ENCODE measurements around the gene FANCI. TPM values are rescaled to one million over a fixed set of nuclear protein-coding genes. Genes with fewer than 3 reads are reported as not detected.

FANCI gene
- total RNA-seq, 1 donor from 2014 or later: 7.8 TPM

- no peak for TF ChIP-seq CTCF (IDR thresholded peaks at IDR 0.05)
- no peaks in the 10 kb centered on the region for H3K27me3 ChIP-seq (ENCODE audit: low read depth)
- intact Hi-C loops (cut with DNase I): no loop called here
- ATAC-seq: no peak
- peaks cover 38% of the 10 kb centered on the region for H3K4me1 ChIP-seq
- H3K36me3 ChIP-seq: peaks cover 95% of the 10 kb centered on the region
- H3K27ac ChIP-seq: no peak overlapping the region
- no peaks in the 10 kb centered on the region for H3K9me3 ChIP-seq
- no peak for DNase-seq
- no peak overlapping the region for H3K4me3 ChIP-seq
These were observed 84.8 kb downstream of the FANCI start for GRCh38 chr15:89328398-89329254.

- Histone ChIP-seq H3K4me1 (peaks cover 42% of the 10 kb centered on the region), H3K4me3 (no peak overlapping the region), H3K9me3 (no peaks in the 10 kb centered on the region), H3K27ac (no peak overlapping the region), H3K27me3 (ENCODE audit: low read depth) (no peaks in the 10 kb centered on the region), H3K36me3 (peaks cover 87% of the 10 kb centered on the region)
- no peak for TF ChIP-seq CTCF (IDR thresholded peaks at IDR 0.05)
- intact Hi-C loops (cut with DNase I): no loop called here
- no peak for DNase-seq
- ATAC-seq: no peak
These were observed 85.7 kb downstream of the FANCI start for GRCh38 chr15:89329329-89330084.

- Histone ChIP-seq H3K4me3 (no peak overlapping the region), H3K4me1 (peaks cover 42% of the 10 kb centered on the region), H3K36me3 (peaks cover 83% of the 10 kb centered on the region), H3K27me3 (ENCODE audit: low read depth) (no peaks in the 10 kb centered on the region), H3K27ac (no peak overlapping the region), H3K9me3 (no peaks in the 10 kb centered on the region)
- TF ChIP-seq CTCF (IDR thresholded peaks at IDR 0.05): no peak
- intact Hi-C loops (cut with DNase I): no loop called here
- DNase-seq (no peak), ATAC-seq (no peak)
These were observed 86.3 kb downstream of the FANCI start for GRCh38 chr15:89330119-89330518.

- H3K27ac ChIP-seq: no peak overlapping the region
- peaks cover 74% of the 10 kb centered on the region for H3K36me3 ChIP-seq
- H3K27me3 ChIP-seq (ENCODE audit: low read depth): no peaks in the 10 kb centered on the region
- TF ChIP-seq CTCF (IDR thresholded peaks at IDR 0.05): no peak
- intact Hi-C loops (cut with DNase I): no loop called here
- DNase-seq (no peak), ATAC-seq (no peak)
- H3K9me3 ChIP-seq: no peaks in the 10 kb centered on the region
- H3K4me1 ChIP-seq: peaks cover 51% of the 10 kb centered on the region
- H3K4me3 ChIP-seq: no peak overlapping the region
These were observed 87.3 kb downstream of the FANCI start for GRCh38 chr15:89330881-89331595.

GRCh38 chr15:89332446-89332845 lies 88.7 kb downstream of the FANCI start:
- H3K4me3 ChIP-seq: peak overlapping the region; percentile 95
- DNase-seq: no peak
- peaks cover 51% of the 10 kb centered on the region for H3K4me1 ChIP-seq
- no peaks in the 10 kb centered on the region for H3K9me3 ChIP-seq
- TF ChIP-seq CTCF (IDR thresholded peaks at IDR 0.05): no peak
- no peak for ATAC-seq
- H3K27me3 ChIP-seq (ENCODE audit: low read depth): no peaks in the 10 kb centered on the region
- peaks cover 60% of the 10 kb centered on the region for H3K36me3 ChIP-seq
- intact Hi-C loops (cut with DNase I): no loop called here
- no peak overlapping the region for H3K27ac ChIP-seq

Data from lower lobe of right lung (tissue), 2 donors.